ENCODE measurements around the gene CLVS2. TPM values are rescaled to one million over a fixed set of nuclear protein-coding genes. Genes with fewer than 3 reads are reported as not detected.
A peak's percentile ranks its signal among the peaks of the same experiment; 100 is the strongest.

Gene CLVS2
- total and polyA plus RNA-seq, 2 donors (not counting 1 experiment from before 2014, with no cell fraction given), result under 0.01 TPM; not detected in 1

DNA sequence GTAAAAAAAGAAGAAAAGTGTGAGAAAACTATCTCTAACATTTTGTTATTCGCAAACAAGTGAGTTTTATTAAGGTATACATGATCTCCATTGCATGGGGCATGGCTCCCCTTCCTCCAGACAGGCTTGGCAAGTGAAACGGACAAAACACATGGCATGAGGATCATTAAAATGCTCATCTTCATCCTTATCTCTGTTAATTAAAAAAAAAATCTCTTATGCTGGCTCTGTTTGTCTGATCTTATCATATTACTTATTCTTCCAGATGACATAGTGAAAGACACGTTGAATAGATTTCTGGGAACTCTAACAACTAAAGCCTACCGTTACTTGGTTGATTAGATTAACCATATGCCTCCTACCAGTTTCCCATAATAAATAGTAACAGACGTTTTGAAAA is 89.4 kb downstream of the CLVS2 start:
- Histone ChIP-seq H3K79me2 (ENCODE audit: control insufficient read depth, insufficient read depth, low read length) (no peaks in the 10 kb centered on the region), H3K9ac (ENCODE audit: insufficient read depth, low read length) (no peak overlapping the region), H3K27ac (ENCODE audit: insufficient read depth, low read length) (no peak overlapping the region), H3K36me3 (ENCODE audit: control insufficient read depth, insufficient read depth, low read length) (no peaks in the 10 kb centered on the region), H3K27me3 (ENCODE audit: control insufficient read depth, insufficient read depth, low read length) (no peaks in the 10 kb centered on the region), H2AFZ (ENCODE audit: low read length) (no peak overlapping the region), H3K4me1 (ENCODE audit: control insufficient read depth, extremely low read depth, insufficient read depth, low read length) (no peaks in the 10 kb centered on the region), H3K4me3 (replicated peaks in 1 of 4; ENCODE audit: control extremely low read depth in 1 of 4, insufficient read depth in 1 of 4, low read depth in 3 of 4, low read length in 4 of 4) (no peak overlapping the region), H3K9me3 (ENCODE audit: control insufficient read depth, insufficient read depth, low read depth, low read length) (no peaks in the 10 kb centered on the region), H4K20me1 (ENCODE audit: control insufficient read depth, extremely low read depth, insufficient read depth, low read length) (no peaks in the 10 kb centered on the region), H3K4me2 (ENCODE audit: extremely low read depth, insufficient read depth, low read length) (no peak overlapping the region)
- TF ChIP-seq, protein P1, sequence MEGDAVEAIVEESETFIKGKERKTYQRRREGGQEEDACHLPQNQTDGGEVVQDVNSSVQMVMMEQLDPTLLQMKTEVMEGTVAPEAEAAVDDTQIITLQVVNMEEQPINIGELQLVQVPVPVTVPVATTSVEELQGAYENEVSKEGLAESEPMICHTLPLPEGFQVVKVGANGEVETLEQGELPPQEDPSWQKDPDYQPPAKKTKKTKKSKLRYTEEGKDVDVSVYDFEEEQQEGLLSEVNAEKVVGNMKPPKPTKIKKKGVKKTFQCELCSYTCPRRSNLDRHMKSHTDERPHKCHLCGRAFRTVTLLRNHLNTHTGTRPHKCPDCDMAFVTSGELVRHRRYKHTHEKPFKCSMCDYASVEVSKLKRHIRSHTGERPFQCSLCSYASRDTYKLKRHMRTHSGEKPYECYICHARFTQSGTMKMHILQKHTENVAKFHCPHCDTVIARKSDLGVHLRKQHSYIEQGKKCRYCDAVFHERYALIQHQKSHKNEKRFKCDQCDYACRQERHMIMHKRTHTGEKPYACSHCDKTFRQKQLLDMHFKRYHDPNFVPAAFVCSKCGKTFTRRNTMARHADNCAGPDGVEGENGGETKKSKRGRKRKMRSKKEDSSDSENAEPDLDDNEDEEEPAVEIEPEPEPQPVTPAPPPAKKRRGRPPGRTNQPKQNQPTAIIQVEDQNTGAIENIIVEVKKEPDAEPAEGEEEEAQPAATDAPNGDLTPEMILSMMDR (conservative IDR thresholded peaks at IDR 0.05 in 1 of 2, IDR thresholded peaks at IDR 0.05 in 1 of 2; ENCODE audit: low read depth in 1 of 2, low read length in 2 of 2), result no peak
- no peak for TF ChIP-seq EZH2 (IDR thresholded peaks at IDR 0.05; ENCODE audit: low read length, missing control alignments)
- no peak for DNase-seq (ENCODE audit: low read depth in 2 of 2)

DNA sequence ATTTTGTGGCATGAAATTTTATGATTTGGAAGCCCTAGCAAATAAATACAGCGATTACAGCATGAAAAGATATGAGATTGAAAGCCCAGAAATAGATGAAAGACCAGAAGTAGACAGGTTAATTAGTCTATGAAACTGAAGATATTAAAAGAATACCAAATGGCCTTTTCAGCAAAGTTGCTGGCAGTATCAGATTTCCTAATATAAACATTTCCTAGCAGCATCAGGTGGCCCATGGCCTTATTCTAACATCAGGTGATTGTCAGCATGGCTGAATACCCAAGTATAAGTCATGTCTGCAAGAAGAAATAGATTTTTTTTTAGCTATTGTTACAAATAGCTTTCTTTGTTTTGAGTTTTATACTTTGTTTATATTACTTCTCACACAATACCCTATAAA is 93.2 kb downstream of the CLVS2 start:
- Histone ChIP-seq H3K79me2 (ENCODE audit: control insufficient read depth, insufficient read depth, low read length) (no peaks in the 10 kb centered on the region), H2AFZ (ENCODE audit: low read length) (no peak overlapping the region), H4K20me1 (ENCODE audit: control insufficient read depth, extremely low read depth, insufficient read depth, low read length) (no peaks in the 10 kb centered on the region), H3K4me1 (ENCODE audit: control insufficient read depth, extremely low read depth, insufficient read depth, low read length) (no peaks in the 10 kb centered on the region), H3K27me3 (ENCODE audit: control insufficient read depth, insufficient read depth, low read length) (no peaks in the 10 kb centered on the region), H3K4me3 (replicated peaks in 1 of 4; ENCODE audit: control extremely low read depth in 1 of 4, insufficient read depth in 1 of 4, low read depth in 3 of 4, low read length in 4 of 4) (no peak overlapping the region), H3K9ac (ENCODE audit: insufficient read depth, low read length) (no peak overlapping the region), H3K4me2 (ENCODE audit: extremely low read depth, insufficient read depth, low read length) (no peak overlapping the region), H3K9me3 (ENCODE audit: control insufficient read depth, insufficient read depth, low read depth, low read length) (no peaks in the 10 kb centered on the region), H3K27ac (ENCODE audit: insufficient read depth, low read length) (no peak overlapping the region), H3K36me3 (ENCODE audit: control insufficient read depth, insufficient read depth, low read length) (no peaks in the 10 kb centered on the region)
- DNase-seq (ENCODE audit: low read depth in 2 of 2), result no peak
- no peak for TF ChIP-seq EZH2 (IDR thresholded peaks at IDR 0.05; ENCODE audit: low read length, missing control alignments)
- TF ChIP-seq, protein P1 (conservative IDR thresholded peaks at IDR 0.05 in 1 of 2, IDR thresholded peaks at IDR 0.05 in 1 of 2; ENCODE audit: low read depth in 1 of 2, low read length in 2 of 2), result no peak

DNA sequence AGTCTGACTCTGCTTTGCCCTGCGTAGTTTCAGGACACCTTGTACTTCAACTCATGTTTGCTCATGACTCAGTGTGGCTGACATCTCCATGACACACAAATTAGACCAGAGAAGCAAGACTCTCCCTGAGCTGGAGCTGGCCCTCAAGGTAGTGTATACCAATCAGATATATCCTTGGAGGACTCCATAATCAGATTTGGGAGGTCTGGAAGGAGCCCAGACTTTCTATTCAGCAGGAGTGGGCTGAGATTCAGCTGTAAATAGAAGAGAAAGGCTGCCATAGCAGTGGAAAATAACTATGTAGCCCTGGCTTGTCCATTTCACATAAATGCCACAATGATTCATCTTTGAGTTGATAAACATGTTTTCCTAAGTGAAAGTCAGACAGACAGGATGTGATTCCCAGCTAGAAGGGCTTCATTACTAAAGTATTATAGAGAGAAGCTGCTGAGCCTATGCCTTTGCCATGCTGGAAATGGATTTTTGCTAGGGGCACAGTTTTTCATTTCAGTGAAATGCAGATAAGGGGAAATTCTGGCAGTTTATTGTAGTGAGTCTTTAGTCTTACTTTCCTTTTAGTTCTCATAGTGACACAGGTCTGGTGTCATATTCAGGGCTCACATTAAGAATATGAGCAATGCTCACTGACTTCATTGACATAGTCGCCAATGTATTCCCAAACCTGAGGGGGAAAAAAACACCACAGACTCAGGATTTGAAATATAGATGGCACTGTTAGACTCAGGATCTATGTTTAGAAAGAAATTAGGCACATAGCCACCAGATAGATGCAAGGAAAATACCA is 95.3 kb downstream of the CLVS2 start:
- H3K36me3 ChIP-seq (ENCODE audit: control insufficient read depth, insufficient read depth, low read length), result no peaks in the 10 kb centered on the region
- H3K9me3 ChIP-seq (ENCODE audit: control insufficient read depth, insufficient read depth, low read depth, low read length), result no peaks in the 10 kb centered on the region
- H3K4me1 ChIP-seq (ENCODE audit: control insufficient read depth, extremely low read depth, insufficient read depth, low read length), result no peaks in the 10 kb centered on the region
- no peaks in the 10 kb centered on the region for H3K27me3 ChIP-seq (ENCODE audit: control insufficient read depth, insufficient read depth, low read length)
- no peak overlapping the region for H3K27ac ChIP-seq (ENCODE audit: insufficient read depth, low read length)
- H3K4me3 ChIP-seq (replicated peaks in 1 of 4; ENCODE audit: control extremely low read depth in 1 of 4, insufficient read depth in 1 of 4, low read depth in 3 of 4, low read length in 4 of 4), result no peak overlapping the region
- no peak overlapping the region for H3K4me2 ChIP-seq (ENCODE audit: extremely low read depth, insufficient read depth, low read length)
- no peaks in the 10 kb centered on the region for H4K20me1 ChIP-seq (ENCODE audit: control insufficient read depth, extremely low read depth, insufficient read depth, low read length)
- H2AFZ ChIP-seq (ENCODE audit: low read length), result no peak overlapping the region
- no peaks in the 10 kb centered on the region for H3K79me2 ChIP-seq (ENCODE audit: control insufficient read depth, insufficient read depth, low read length)
- H3K9ac ChIP-seq (ENCODE audit: insufficient read depth, low read length), result no peak overlapping the region
- peak; percentile 36 to 55 for DNase-seq (ENCODE audit: low read depth in 2 of 2)
- TF ChIP-seq, protein P1 (conservative IDR thresholded peaks at IDR 0.05 in 1 of 2, IDR thresholded peaks at IDR 0.05 in 1 of 2; ENCODE audit: low read depth in 1 of 2, low read length in 2 of 2), result no peak
- no peak for TF ChIP-seq EZH2 (IDR thresholded peaks at IDR 0.05; ENCODE audit: low read length, missing control alignments)
